ENCODE measurements around the gene ITGA8.

Gene ITGA8

GRCh38 chr10:15735763-15736162 lies 16.0 kb upstream of the ITGA8 start:
- TF ChIP-seq, protein P1, sequence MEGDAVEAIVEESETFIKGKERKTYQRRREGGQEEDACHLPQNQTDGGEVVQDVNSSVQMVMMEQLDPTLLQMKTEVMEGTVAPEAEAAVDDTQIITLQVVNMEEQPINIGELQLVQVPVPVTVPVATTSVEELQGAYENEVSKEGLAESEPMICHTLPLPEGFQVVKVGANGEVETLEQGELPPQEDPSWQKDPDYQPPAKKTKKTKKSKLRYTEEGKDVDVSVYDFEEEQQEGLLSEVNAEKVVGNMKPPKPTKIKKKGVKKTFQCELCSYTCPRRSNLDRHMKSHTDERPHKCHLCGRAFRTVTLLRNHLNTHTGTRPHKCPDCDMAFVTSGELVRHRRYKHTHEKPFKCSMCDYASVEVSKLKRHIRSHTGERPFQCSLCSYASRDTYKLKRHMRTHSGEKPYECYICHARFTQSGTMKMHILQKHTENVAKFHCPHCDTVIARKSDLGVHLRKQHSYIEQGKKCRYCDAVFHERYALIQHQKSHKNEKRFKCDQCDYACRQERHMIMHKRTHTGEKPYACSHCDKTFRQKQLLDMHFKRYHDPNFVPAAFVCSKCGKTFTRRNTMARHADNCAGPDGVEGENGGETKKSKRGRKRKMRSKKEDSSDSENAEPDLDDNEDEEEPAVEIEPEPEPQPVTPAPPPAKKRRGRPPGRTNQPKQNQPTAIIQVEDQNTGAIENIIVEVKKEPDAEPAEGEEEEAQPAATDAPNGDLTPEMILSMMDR (IDR thresholded peaks at IDR 0.05; ENCODE audit: low read depth, low read length) = no peak

GRCh38 chr10:15730341-15730740 lies 10.6 kb upstream of the ITGA8 start:
- TF ChIP-seq, protein P1 (IDR thresholded peaks at IDR 0.05; ENCODE audit: low read depth, low read length) = no peak

More at GRCh38 chr10:15735763-15736162, 16.0 kb upstream of the ITGA8 start:
- no peak for DNase-seq (ENCODE audit: extremely low read depth, low read depth)

GRCh38 chr10:15729890-15730289 lies 10.2 kb upstream of the ITGA8 start:
- no peak for DNase-seq (ENCODE audit: extremely low read depth, low read depth)
- TF ChIP-seq, protein P1 (IDR thresholded peaks at IDR 0.05; ENCODE audit: low read depth, low read length) = no peak

More at GRCh38 chr10:15730341-15730740, 10.6 kb upstream of the ITGA8 start:
- DNase-seq (ENCODE audit: extremely low read depth, low read depth) = no peak

DNA sequence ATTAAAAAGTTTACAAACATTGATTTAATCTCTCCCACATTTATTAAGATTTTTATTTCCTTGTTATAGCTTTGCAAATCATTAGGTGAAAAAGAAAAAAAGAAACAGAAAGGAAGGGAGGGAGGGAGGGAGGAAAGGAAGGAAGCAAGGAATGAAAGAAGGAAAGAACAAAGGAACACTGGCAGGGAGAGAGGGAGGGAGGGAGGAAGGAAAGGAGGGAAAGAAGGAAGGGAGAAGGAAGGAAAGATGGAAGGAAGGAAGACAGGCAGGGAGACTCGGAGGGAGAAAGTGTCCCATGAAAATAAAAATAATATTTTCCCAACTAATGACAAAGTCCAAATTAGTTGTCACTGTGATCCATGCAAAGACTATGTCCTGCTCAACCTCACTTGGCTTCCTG lies 6.3 kb upstream of the ITGA8 start:
- TF ChIP-seq, protein P1 (IDR thresholded peaks at IDR 0.05; ENCODE audit: low read depth, low read length) = no peak
- no peak for DNase-seq (ENCODE audit: extremely low read depth, low read depth)

GRCh38 chr10:15725603-15726002 lies 5.9 kb upstream of the ITGA8 start:
- TF ChIP-seq, protein P1 (IDR thresholded peaks at IDR 0.05; ENCODE audit: low read depth, low read length) = peak; percentile 79
- DNase-seq (ENCODE audit: extremely low read depth, low read depth) = no peak

DNA sequence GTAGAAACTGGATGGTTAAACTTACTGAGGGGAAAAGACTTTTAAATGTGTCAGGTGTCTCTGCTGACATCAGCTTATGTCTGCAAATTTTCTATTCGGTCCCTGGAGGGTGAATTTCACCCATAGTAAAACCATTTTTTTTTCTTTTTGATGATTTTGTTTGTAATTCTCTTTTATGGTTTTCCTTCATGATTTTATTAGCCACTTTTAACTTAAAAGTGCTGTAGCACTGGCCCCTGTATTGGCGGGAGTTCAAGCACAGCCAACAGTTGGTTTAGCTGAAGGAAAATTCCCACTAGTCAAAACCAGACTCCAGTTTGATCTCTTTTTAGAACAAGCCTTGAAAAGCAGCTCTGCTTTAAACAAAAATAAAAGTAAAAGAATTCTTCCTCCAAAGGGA lies 5.0 kb upstream of the ITGA8 start:
- DNase-seq (ENCODE audit: extremely low read depth, low read depth) = no peak
- TF ChIP-seq, protein P1 (IDR thresholded peaks at IDR 0.05; ENCODE audit: low read depth, low read length) = no peak

GRCh38 chr10:15723803-15724202 lies 4.1 kb upstream of the ITGA8 start:
- TF ChIP-seq, protein P1 (IDR thresholded peaks at IDR 0.05; ENCODE audit: low read depth, low read length) = no peak
- no peak for DNase-seq (ENCODE audit: extremely low read depth, low read depth)

Data from AG09319 (cell line).